Left kidney (tissue), 8 donors: ENCODE data around the gene PIP5K1B. TPM values are rescaled to one million over a fixed set of nuclear protein-coding genes. Genes with fewer than 3 reads are reported as not detected.
"Not testable (repeated sequence)": the region's sequence is repeated elsewhere in the genome, so short reads cannot be mapped to it uniquely, and the experiment has no call there.

Experiments used
- DNase-seq: peaks from one replicate; pipeline ENCODE4 v3.0.0-alpha.2; 2013
- long read RNA-seq, 8 donors: transcript quantifications; one replicate each; lab custom pipeline, GENCODE V29; 2026
- polyA plus RNA-seq: library from polyadenylated mRNA; unstranded; fragments of 120-200 nt; gene quantifications from one replicate; pipeline ENCODE4 v1.2.1, GENCODE V29; 2013; ENCODE audit not compliant: insufficient read length

PIP5K1B gene, protein sequence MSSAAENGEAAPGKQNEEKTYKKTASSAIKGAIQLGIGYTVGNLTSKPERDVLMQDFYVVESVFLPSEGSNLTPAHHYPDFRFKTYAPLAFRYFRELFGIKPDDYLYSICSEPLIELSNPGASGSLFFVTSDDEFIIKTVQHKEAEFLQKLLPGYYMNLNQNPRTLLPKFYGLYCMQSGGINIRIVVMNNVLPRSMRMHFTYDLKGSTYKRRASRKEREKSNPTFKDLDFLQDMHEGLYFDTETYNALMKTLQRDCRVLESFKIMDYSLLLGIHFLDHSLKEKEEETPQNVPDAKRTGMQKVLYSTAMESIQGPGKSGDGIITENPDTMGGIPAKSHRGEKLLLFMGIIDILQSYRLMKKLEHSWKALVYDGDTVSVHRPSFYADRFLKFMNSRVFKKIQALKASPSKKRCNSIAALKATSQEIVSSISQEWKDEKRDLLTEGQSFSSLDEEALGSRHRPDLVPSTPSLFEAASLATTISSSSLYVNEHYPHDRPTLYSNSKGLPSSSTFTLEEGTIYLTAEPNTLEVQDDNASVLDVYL
- polyA plus RNA-seq: 7.1 TPM
- long read RNA-seq, donor 1: 0 reads
- long read RNA-seq, donor 2, partial matches to known transcripts: 0 of 1 reads
- long read RNA-seq, donor 2, other reads (novel, unspliced or antisense): 0 of 1 reads
- long read RNA-seq, donor 3: 0 reads
- long read RNA-seq, donor 4: 0 reads
- long read RNA-seq, donor 5, partial matches to known transcripts: 0 of 1 reads
- long read RNA-seq, donor 5, other reads (novel, unspliced or antisense): 0 of 1 reads
- long read RNA-seq, donor 6: 0 reads
- long read RNA-seq, donor 7: 0 reads
- long read RNA-seq, donor 8: 0 reads

DNA sequence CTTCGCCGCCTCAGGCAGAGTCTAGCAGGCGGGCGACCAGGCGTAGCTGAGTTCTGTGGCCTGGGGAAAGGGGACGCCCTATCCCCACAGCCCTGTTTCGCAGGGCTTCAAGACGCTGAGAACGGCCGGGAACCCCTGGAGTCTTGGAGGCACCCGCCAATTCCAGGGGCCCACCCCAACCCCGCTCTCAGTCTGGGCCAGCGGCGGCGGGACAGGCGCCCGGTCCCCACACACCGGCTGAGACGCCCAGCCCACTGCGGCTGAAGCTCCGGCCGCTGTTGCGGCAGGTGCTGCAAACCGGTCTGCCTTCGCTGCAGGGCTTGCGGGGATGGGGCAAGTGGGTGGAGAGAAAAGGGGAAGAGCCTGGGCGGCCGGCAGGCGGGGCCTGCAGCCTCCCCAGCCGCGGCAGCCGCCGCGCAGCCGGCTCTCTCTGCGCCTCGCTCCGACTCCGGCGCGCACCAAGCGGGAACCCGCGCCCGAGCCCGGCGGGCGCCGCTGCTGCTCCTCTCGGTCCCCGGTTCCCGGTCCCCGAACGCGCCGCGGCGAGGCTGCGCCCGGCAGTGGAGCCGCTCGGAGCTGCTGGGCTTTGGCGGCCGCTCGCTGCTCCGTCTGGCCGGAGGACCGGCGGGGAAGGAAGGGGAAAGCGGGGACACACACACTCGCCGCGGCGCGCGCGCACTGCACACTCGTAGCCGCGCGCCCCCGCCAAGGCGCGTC is at the start of gene PIP5K1B:
Gene PIP5K1B (plus strand): TSS at position 427 of the 717 bp plus-strand sequence. CDS start 117,375 bp downstream, outside the sequence.
- peak; percentile 62 for DNase-seq

DNA sequence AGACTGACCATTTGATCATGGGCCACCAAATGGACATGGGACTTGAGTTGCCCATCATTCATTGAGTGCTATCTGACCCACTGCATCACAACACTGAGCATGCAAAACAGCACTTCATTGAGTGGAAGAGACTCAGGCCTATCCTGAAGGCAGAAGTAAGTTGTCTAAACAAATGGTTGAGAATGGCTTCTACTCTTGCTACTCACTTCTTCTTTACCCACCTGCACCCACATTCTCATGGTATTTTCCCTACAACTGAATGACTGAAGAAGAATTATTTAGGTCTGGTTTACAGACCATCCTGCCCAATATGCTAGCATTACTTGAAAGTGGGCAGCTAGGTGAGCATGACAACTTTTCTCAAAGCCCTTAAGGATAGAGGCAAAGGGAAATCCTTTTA is 41.0 kb upstream of the PIP5K1B start:
- no peak for DNase-seq

DNA sequence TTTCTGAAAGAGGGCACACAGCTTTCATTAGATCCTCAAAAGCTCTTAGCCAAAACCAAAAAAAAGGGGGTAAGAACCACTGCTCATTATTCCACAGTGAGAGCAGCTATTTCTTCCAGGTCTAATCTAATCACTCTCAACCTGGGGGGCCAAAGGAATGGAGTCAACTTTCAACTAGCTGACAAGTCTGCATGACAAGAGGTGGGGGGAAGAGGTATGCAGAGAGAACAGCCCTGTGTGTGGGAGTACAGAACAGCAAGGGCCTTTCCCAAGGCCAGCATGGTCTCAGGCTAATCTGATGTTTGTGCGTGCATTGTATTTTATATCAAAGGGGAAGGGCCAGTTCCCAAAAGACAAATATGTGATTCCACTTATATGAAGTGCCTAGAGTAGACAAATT is 36.9 kb upstream of the PIP5K1B start:
- no peak for DNase-seq

DNA sequence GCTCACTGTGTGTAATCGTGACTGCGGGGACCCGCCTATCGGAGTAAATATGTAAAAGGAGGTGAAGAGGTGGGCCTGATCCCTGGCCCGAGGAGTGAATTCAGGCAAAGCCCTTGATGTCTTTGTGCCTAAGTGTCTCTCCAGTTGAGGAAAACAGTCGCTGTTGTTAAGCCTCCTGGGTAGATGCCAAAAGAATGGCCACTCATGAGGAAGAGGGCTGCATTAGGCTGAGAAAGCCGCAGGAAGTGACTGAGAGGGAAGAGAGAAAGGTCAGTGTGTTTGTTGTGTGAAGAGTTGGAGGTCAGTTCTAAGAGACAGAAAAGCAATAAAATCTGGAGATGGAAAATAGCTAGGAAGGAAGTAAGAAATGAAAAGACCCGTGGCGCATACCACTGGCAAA is 35.8 kb upstream of the PIP5K1B start:
- DNase-seq: peak; percentile 13

DNA sequence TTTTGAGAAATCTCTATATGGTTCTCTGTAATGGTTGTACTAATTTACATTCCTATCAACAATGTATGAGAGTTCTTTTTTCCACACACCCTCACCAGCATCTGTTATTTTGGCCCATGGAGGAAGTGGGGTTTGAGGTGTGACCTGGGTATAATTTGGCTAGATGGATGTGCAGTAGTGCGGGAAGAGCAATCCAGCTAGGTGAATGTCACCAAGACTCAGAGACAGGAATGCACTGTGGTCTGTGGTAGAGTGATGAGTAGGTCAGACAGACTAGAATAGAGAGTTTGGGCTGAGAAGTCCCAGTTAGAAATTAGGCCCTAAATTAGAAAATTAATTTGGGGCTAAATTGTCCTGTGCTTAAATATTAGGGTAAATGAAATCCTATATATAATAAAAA is 32.8 kb upstream of the PIP5K1B start:
- no peak for DNase-seq

DNA sequence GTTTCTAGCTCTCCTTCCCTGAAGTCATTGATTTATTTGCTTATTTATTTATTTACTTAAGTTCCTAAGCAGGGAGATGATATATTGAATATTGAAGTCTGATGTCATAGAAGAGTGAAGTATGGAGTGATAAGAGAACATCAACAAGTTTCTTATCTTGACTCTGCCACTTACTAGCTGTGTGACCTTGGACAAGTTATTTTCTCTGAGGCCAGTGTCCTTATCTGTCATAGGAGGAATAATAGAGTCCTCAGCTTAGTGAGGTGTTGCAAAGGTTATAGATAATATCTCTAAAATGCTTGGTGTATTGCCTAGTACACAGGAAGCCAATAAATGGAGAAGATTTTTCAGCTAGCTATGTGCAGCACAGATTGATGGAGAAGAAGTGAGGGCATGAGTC is 32.4 kb upstream of the PIP5K1B start:
- DNase-seq: no peak

DNA sequence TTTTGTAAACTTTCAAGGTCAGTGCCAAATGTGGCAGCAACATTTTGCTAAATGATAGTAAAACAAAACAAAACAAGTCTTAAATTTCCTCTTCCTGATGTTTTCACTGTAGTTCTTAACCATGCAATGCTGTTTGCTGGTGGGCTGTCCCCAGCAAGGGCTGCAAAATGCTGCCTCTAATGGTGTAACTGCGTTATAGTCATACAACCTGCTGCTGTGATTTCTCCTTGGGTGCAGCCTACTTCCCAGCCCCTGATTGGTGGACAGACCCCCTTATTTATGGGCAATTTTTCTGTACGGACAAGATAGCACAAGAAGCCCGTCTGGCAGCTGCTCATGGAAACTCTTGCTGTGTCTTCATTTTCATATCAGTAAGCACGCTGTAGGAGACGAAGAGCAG is 26.6 kb upstream of the PIP5K1B start:
- peak; percentile 18 for DNase-seq

DNA sequence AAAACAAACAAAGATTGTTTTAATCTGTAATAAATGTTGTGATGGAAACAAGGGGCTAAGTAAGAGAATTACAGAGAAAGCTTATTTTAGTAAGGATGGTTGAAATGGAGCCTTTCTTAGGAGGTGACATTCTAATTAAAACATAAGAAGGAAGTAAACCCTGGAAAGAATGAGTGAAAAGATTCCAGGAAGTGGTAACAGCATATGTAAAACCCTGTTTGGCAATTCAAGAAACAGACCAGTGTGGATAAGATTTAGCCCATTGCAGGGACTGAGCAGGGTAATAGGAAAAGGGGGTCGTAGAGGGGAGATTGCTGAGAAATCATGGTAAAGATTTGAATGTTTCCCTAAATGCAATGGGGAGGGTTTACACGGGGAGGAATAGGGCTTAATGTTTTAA is 21.6 kb upstream of the PIP5K1B start:
- DNase-seq: no peak

DNA sequence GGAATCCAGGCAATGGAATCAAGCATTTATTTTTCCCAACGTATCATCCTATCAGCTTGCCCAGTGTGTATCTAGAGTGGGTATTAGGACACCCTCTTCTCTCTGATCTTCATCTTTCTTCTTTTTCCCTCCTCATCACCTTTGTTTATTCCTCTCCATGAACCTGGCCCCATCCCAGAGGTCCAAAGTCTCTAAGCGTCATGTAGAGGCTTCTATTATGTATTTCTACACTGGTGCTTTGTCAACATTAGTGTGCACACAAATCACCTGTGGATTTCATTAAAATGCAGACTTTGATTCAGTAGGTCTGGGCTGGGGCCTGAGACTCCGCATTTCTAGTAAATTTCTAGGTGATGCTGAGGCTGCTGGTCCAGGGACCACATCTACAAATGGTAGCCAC is 19.8 kb upstream of the PIP5K1B start:
- no peak for DNase-seq

DNA sequence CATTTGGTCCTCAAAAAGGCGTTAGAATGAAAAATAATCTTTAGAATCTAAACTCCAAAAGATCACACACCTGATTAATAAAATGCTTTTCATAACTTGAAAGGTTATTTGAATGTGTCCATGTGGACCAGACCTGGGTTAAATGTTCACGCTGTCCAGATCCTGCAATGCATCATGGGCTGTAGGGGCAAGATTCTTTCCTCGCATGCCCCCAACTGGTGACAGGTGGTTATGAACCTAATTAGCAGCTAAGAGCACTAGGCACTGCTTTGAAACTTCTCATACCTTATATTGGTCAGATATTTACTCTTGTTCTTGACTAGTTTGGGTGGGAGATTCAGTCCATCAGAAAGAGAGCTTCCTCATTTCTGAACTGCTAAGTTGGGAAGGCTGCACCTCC is 19.3 kb upstream of the PIP5K1B start:
- no peak for DNase-seq

DNA sequence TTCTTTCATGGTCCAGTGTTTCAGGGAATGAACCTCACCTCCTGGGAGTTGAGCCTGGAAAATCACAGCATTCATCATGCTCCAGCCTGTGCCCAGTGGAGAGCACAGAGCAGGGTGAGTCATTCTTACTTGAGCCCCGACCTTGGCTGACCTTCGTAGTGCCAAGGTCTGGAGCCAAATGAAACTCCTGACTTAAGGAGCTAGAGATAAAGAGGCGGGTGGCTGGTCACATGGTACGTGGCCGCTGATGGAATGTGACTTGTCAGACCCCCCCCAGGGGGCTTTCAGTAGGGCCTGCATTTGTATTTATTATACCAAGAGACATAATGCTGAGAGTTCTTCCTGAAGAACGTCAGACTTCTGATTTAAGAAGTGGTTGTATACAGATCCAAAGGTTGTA is 15.0 kb upstream of the PIP5K1B start:
- DNase-seq: no peak

DNA sequence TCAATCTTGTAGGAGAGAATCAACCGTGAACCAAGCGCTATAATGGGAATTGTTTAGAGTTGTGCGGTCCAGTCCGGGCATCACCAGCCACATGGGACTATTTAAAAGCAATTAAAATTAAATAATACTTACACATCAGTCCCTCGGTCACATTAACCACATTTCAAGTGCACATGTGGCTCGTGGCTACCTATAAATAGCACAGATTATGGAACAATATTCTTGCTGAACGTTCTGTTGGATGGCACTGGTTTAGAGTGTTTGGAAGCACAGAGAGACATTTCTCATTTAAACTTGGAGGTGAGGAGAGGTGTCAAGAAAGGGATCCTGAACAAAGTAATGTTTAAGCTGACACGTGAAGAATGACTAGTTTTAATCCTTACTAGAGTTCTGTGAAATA is 12.5 kb upstream of the PIP5K1B start:
- no peak for DNase-seq

DNA sequence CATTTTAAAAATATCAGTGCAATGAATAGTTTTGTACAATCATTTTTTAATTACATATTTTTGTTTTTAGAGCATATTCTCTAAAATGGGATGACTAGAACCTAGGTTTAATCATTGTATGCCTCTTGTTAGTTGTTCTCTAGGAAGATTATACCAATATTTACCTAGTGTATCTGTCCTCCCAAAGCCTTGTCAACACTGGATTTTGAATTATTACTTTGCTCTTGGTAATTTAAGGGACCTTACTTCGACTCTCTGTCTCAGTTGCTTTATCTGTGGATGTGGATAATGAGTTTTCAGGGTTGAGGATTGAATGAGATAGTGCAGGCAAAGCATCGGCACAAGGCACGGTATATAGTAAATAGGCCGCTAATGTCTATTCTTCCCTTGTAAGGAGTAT is 10.9 kb upstream of the PIP5K1B start:
- DNase-seq: no peak

DNA sequence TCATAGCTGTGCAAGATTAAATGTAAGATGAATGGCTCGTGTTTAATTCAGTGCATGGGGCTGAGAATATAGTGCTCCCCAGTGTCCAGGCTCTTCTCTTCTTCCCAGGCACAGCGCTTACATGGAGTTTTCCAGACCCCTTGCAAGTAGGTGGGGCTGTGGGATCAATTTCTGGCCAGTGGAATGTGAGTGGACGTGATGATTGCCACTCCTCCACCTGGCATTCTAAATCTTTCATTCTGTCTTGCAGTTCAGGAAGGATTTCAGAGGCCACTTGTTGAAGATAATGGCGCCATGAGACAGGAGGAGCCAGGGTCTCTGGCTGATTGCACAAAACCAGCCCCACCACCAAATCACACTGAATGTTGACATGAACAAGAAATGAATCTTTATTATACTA is 7.2 kb upstream of the PIP5K1B start:
- DNase-seq: no peak

DNA sequence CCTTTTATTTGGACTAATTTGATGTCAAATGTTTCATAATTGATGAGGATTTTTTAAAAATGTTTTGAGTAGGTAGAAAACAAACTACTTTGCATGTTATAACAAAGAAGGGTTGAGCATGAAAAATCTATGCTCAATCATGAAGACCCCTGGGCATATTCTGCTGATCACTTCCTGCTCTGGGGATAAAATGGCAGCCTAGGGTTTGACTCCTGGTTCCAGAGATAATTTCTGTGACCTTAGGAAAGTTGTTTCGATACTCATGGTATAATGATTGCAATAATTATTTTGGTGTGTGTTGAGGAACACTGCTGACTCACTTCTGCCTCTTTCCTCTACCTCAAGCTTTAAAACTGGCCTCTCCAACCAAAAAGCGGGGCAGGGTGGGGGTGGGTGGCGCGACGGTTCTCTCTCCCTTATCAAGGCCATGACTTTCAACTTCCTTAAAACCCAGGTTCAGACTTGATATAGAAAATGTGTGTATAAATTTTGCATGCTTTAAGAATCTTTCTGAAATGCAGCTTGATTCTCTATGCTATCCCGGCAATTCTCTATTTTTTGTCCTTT is 6.0 kb upstream of the PIP5K1B start:
- no peak for DNase-seq

DNA sequence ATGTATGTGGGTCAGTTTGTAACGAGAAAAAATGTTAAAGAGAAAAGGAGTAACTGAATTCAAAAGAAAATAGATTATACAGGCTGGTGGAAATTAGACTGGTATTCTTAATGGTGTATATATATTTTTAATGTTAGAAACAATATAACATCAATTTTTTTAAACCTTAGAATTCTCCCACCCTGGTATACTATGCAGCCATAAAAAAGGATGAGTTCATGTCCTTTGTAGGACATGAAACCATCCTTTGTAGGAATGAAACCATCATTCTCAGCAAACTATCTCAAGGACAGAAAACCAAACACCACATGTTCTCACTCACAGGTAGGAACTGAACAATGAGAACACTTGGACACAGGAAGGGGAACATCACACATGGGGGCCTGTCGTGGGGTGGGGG is 5.4 kb upstream of the PIP5K1B start:
- DNase-seq: not testable (repeated sequence)

DNA sequence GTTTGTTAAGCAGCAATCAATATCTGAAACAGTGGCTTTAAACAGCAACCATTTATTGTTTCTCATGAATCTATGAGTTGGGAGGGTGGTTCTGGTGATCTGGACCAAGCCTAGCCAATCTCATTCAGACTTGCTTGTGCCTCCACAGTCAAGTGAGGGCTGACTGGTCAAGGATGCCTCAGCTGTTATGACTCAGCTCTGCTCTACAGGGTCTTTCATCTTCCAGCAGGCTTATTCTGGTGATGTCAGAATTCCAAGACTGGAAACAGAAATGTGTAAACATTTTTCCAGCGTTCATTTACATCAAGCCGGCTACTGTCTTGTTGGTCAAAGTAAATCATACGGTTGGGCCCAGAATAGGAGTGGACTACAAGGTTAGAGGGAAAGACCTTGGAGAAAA is 2.5 kb upstream of the PIP5K1B start:
- DNase-seq: no peak

DNA sequence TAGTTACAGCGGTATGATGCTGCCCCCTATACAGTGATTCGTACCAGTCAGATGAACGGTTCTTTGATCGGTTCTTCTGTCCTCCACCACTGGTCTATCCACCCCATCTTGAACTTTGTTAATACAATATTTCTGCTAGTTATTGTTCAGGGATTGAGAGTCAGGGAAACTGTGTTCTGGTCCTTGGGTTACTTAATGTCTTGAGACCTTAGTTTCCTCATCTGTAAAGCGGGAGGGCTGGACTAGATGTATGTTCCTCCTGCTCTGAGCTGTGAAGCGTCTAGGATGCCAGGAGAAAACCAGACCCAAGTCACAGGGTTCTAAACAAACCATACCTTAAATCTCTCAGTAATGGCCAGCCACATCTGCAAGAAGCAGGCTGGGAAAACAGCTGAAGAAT is 1.4 kb upstream of the PIP5K1B start:
- DNase-seq: no peak

DNA sequence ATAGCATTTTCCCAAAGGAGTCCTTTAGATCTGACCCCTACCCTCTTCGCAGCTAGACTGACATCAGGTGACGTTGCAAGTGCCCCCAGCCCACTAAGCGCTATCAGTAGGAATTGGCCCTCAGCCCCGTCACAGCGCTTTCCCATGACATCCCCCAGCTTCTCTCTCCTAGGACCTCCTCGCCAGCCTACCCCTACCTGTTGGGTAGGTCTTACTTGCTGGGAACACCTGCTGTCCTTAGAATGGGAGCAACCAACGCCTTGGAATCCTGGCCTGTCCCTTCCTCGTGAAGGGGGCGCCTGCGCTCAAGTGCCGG is 584 bp upstream of the PIP5K1B start:
- DNase-seq: no peak

DNA sequence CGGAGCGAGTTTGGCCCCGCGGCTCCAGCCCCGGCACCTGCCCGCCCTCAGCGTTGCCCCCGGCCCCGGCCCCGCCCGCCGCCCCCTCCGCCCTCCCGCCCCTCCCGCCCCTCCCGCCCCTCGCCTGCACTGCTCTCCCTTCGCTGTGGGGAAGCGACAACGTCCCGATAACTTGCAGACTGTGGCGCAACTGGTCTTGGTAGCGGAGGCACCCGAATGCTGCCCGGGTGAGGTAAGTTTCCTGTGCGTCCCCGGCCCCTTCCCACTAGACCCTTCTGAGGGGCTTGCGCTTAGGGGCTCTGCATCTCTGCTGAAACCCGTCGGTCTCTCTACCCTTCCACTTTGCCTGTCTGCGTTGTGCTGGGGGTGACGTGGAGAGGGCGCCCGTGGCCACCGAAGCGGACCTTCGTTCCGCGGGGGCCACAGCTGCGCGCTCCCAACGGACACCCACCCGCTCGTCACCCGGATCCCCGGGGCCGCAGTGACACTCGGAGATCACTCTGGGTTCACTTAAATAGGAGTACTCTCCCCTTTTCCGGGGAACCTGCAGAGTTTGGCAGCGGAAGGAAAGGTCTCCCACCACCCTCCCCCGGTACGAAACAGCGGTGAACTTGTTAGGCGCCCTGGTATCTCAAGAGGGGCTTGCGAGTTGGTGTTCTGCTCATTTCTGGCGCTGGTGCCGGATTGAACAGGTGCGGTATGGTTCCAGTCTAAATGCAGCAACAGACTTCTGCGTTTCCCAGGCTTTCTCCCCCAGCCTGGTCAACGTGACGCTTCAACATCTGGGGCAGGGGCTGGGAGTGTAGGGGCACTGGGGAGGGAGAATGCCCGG is 707 bp downstream of the PIP5K1B start:
- peak; percentile 17 for DNase-seq

DNA sequence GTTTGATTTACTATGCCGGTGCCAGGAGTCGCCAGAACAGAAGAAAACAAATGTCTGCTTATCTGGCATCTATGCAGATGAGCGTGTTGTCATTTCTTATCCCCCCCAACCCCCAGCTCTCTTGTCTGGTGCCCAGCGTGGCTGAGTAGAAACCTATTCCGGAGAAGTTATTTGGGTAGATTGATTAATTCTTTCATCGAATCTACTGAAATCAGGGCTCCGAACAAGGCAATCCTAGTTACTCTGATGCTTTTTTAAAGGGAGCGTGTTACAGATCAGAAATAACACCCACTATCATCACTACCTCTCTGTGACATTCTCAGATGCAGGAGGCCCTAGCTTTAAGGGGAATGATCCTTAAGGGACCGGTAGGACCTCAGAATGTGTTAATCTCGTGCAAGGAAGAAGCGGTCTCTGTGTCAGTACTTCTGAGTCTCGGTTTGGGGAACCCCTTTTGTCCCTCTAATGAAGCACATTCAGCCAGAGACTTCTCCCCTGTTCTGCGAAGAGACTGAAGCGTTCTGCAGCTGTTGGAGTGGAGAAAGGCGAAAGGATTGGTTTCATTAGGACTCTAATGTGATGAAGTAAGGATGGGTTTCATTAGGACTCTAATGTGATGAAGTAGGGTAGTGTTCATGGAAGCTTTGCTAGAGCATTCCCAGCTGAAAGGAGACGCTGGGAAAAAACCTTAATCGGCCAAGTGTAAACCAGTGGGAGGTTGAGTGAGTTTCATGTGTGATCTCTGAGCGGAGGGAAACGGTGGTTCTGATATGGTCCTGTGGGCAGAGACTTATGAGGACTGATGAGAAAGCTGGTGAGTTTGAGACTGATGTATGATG is 1.5 kb downstream of the PIP5K1B start:
- peak; percentile 30 for DNase-seq
